Esophagus muscularis mucosa (tissue), 4 donors: ENCODE measurements around the gene CYP2D6. TPM values are rescaled to one million over a fixed set of nuclear protein-coding genes. Genes with fewer than 3 reads are reported as not detected.
"Not testable (repeated sequence)": the region's sequence is repeated elsewhere in the genome, so short reads cannot be mapped to it uniquely, and the experiment has no call there.

ENCODE experiments used
- DNase-seq: peaks from one replicate; pipeline ENCODE4 v3.0.0-alpha.2; 2017; ENCODE audit errors: extremely low spot score
- H3K27ac ChIP-seq, 4 donors: fragments of 200-600 bp; sonication (generic); replicated peaks in 1 of 4; 1 replicate in 3 of 4; 2 replicates in 1 of 4; pipeline ENCODE4 v1.5.1; 2016 to 2019; ENCODE audit warnings: mild to moderate bottlenecking in 1 of 4
- H3K27me3 ChIP-seq, 4 donors: fragments of 200-600 bp; sonication (generic); one replicate each; pipeline versions ENCODE4 v1.5.1 to v1.6.0; 2016 to 2019
- H3K36me3 ChIP-seq, 4 donors: fragments of 200-600 bp; sonication (generic); one replicate each; pipeline ENCODE4 v1.5.1; 2016 to 2019
- H3K4me1 ChIP-seq, 4 donors: fragments of 200-600 bp; sonication (generic); one replicate each; pipeline ENCODE4 v1.5.1; 2016 to 2019
- H3K4me3 ChIP-seq, 4 donors: fragments of 200-600 bp; sonication (generic); 1 replicate in 2 of 4; 2 replicates in 2 of 4; pipeline ENCODE4 v1.5.1; 2016 to 2019; ENCODE audit warnings: mild to moderate bottlenecking in 4 of 4, moderate library complexity in 1 of 4
- H3K9me3 ChIP-seq, 4 donors: fragments of 200-600 bp; sonication (generic); 1 replicate in 3 of 4; 2 replicates in 1 of 4; pipeline ENCODE4 v1.5.1; 2016 to 2019
- CTCF ChIP-seq, 3 experiments: fragments of 200-600 bp in 2 of 3; fragments of 450-650 bp in 1 of 3; sonication (generic) in 2 of 3; IDR thresholded peaks; one replicate each; pipeline ENCODE4 v1.5.1; 2017 to 2019; ENCODE audit warnings: antibody characterized with exemption in 3 of 3, mild to moderate bottlenecking in 2 of 3, moderate library complexity in 1 of 3
- EP300 ChIP-seq: sonication (generic); formaldehyde crosslinking; IDR thresholded peaks from one replicate; pipeline ENCODE4 v1.6.1; 2017; ENCODE audit warnings: antibody characterized with exemption
- POLR2A ChIP-seq: fragments of 450-650 bp; IDR thresholded peaks from one replicate; pipeline ENCODE4 v1.6.1; 2017; ENCODE audit warnings: antibody characterized with exemption, moderate library complexity, mild to moderate bottlenecking, low read depth
- POLR2AphosphoS5 ChIP-seq, 2 donors: sonication (generic); formaldehyde crosslinking; IDR thresholded peaks; one replicate each; pipeline ENCODE4 v1.6.1; 2017; ENCODE audit warnings: antibody characterized with exemption in 2 of 2
- WGBS: methylation state at CpG from one replicate; pipeline ENCODE4 v1.1.5; 2018; 5-methylcytosine and 5-hydroxymethylcytosine counted together
- intact Hi-C: fragments of 100-400 bp; cut with DNase I; formaldehyde crosslinking; loops from one replicate; pipeline ENCODE4 v1.15.1; 2023
- total RNA-seq, 4 donors: library from RNA; depleted of rRNA; stranded (reverse); fragments of >200 nt; gene quantifications; one replicate each; pipeline versions ENCODE4 v1.1.0 to v1.2.1, GENCODE V29; 2016

CYP2D6 gene
- total RNA-seq, 4 donors from 2014 or later, result 0.42 to 0.52 TPM; not detected in 2

GRCh38 chr22:42154293-42155052 lies 23.9 kb upstream of the CYP2D6 start:
- peaks cover 8 to 53% (median 19%) of the 10 kb centered on the region in 4 donors for H3K36me3 ChIP-seq
- H3K4me1 ChIP-seq, result peaks cover 0 to 3% (median 2%) of the 10 kb centered on the region in 4 donors
- no peak for TF ChIP-seq POLR2A
- TF ChIP-seq CTCF (IDR thresholded peaks at IDR 0.05), result no peak
- no peak for TF ChIP-seq POLR2AphosphoS5 (IDR thresholded peaks at IDR 0.05)
- TF ChIP-seq EP300, result no peak
- DNase-seq, result no peak
- WGBS, result 96% methylated on average over 11 of the region's 12 CpGs
- no peaks in the 10 kb centered on the region for H3K27me3 ChIP-seq
- no peak overlapping the region for H3K27ac ChIP-seq
- no peak overlapping the region for H3K4me3 ChIP-seq
- H3K9me3 ChIP-seq, result no peaks in the 10 kb centered on the region
- intact Hi-C loops, result no loop called here

GRCh38 chr22:42152661-42153270 lies 22.2 kb upstream of the CYP2D6 start:
- no peak overlapping the region for H3K27ac ChIP-seq
- H3K36me3 ChIP-seq, result peaks cover 7 to 49% (median 19%) of the 10 kb centered on the region in 4 donors
- H3K9me3 ChIP-seq, result no peaks in the 10 kb centered on the region
- H3K4me3 ChIP-seq, result no peak overlapping the region
- TF ChIP-seq EP300, result no peak
- WGBS, result 76% methylated on average over 36 of the region's 42 CpGs
- no peaks in the 10 kb centered on the region for H3K27me3 ChIP-seq
- H3K4me1 ChIP-seq, result peaks cover 0 to 3% (median 2%) of the 10 kb centered on the region in 4 donors
- DNase-seq, result no peak
- intact Hi-C loops, result no loop called here

- Histone ChIP-seq H3K27ac (no peak overlapping the region), H3K9me3 (no peaks in the 10 kb centered on the region), H3K27me3 (no peaks in the 10 kb centered on the region), H3K4me3 (no peak overlapping the region), H3K36me3 (peaks cover 7 to 42% (median 20%) of the 10 kb centered on the region in 4 donors), H3K4me1 (peaks cover 0 to 3% (median 2%) of the 10 kb centered on the region in 4 donors)
- intact Hi-C loops, result no loop called here
- DNase-seq, result no peak
- no peak for TF ChIP-seq EP300
- WGBS, result 90% methylated on average over 26 of the region's 43 CpGs
These were observed 21.5 kb upstream of the CYP2D6 start for GRCh38 chr22:42151924-42152635.

- Histone ChIP-seq H3K36me3 (peaks cover 7 to 31% (median 18%) of the 10 kb centered on the region in 4 donors), H3K4me3 (no peak overlapping the region), H3K9me3 (no peaks in the 10 kb centered on the region), H3K4me1 (peaks cover 0 to 3% (median 0%) of the 10 kb centered on the region in 4 donors), H3K27ac (no peak overlapping the region), H3K27me3 (no peaks in the 10 kb centered on the region)
- intact Hi-C loops, result no loop called here
- no peak for TF ChIP-seq CTCF (IDR thresholded peaks at IDR 0.05)
- TF ChIP-seq POLR2A, result no peak
- TF ChIP-seq EP300, result no peak
- TF ChIP-seq POLR2AphosphoS5 (IDR thresholded peaks at IDR 0.05), result no peak
- DNase-seq, result no peak
- WGBS, result 89% methylated on average over 11 of the region's 27 CpGs
These were observed 20.3 kb upstream of the CYP2D6 start for GRCh38 chr22:42150727-42151590.

- peaks cover 0 to 21% (median 9%) of the 10 kb centered on the region in 4 donors for H3K36me3 ChIP-seq
These were observed 19.2 kb upstream of the CYP2D6 start for GRCh38 chr22:42149798-42150197.

More at GRCh38 chr22:42149798-42150197, 19.2 kb upstream of the CYP2D6 start:
- whole genome bisulfite sequencing, result 90% methylated on average over 15 of the region's 16 CpGs
- H3K27ac ChIP-seq, intact Hi-C loops, H3K4me1 ChIP-seq, H3K4me3 ChIP-seq, H3K27me3 ChIP-seq, H3K9me3 ChIP-seq, DNase-seq: not testable (repeated sequence)
